WTC11 (cell line): Measurements from ENCODE around the gene ARHGAP25. TPM values are rescaled to one million over a fixed set of nuclear protein-coding genes. Genes with fewer than 3 reads are reported as not detected.

Experiments used
- ATAC-seq: fragments of 200-7000 bp; cut with Tn5 transposase; 2 replicates; pipeline ENCODE4 v1.10.0; 2021; ENCODE audit warnings: mild to moderate bottlenecking, moderate library complexity
- CTCF ChIA-PET: fragments of 300-600 bp; sonication (Branson Sonifier 250); formaldehyde crosslinking; loops from one replicate; lab custom pipeline; 2021; ENCODE audit warnings: antibody characterized with exemption; lab: Charles Lee
- POLR2A ChIA-PET: fragments of 350-600 bp; sonication (Branson Sonifier 250); formaldehyde crosslinking; loops from one replicate; lab custom pipeline; 2021; ENCODE audit warnings: antibody characterized with exemption; lab: Charles Lee
- DNase-seq: peaks from one replicate; pipeline ENCODE4 v3.0.0; 2021; ENCODE audit warnings: low spot score
- H3K27ac Mint-ChIP-seq: 2 replicates; pipeline ENCODE4 v1.8.0; 2021; ENCODE audit warnings: mixed read lengths
- H3K27me3 Mint-ChIP-seq: 2 replicates; pipeline ENCODE4 v1.8.0; 2021; ENCODE audit warnings: low read depth, mild to moderate bottlenecking, moderate library complexity, mixed read lengths
- H3K36me3 Mint-ChIP-seq: 2 replicates; pipeline ENCODE4 v1.8.0; 2021; ENCODE audit warnings: mixed read lengths
- H3K4me1 Mint-ChIP-seq: 2 replicates; pipeline ENCODE4 v1.8.0; 2022; ENCODE audit warnings: mixed read lengths
- H3K4me3 Mint-ChIP-seq: 2 replicates; pipeline ENCODE4 v1.8.0; 2021; ENCODE audit warnings: mild to moderate bottlenecking, moderate library complexity, mixed read lengths
- H3K9me3 Mint-ChIP-seq: 2 replicates; pipeline ENCODE4 v1.8.0; 2021; ENCODE audit warnings: mixed read lengths
- AR ChIP-seq: fragments of 250-450 bp; sonication (Bioruptor Pico); IDR thresholded peaks from 2 replicates; pipeline ENCODE4 v1.9.0; 2021; ENCODE audit warnings: mild to moderate bottlenecking
- E2F1 ChIP-seq: sonication (generic); formaldehyde crosslinking; IDR thresholded peaks from 2 replicates; pipeline ENCODE4 v1.8.0; 2022; ENCODE audit warnings: mild to moderate bottlenecking, missing genetic modification reagents
- FOXP4 ChIP-seq: sonication (generic); formaldehyde crosslinking; IDR thresholded peaks from 2 replicates; pipeline ENCODE4 v1.8.0; 2022; ENCODE audit warnings: mild to moderate bottlenecking, missing genetic modification reagents
- GABPB1 ChIP-seq: sonication (generic); formaldehyde crosslinking; IDR thresholded peaks from 2 replicates; pipeline ENCODE4 v1.8.1; 2023; ENCODE audit warnings: mild to moderate bottlenecking, missing genetic modification reagents
- GRHL2 ChIP-seq: fragments of 250-450 bp; sonication (Bioruptor Pico); IDR thresholded peaks from 2 replicates; pipeline ENCODE4 v1.8.0; 2022; ENCODE audit warnings: mild to moderate bottlenecking, moderate library complexity; ENCODE audit not compliant: insufficient replicate concordance, severe bottlenecking
- HMGXB4 ChIP-seq: sonication (generic); formaldehyde crosslinking; IDR thresholded peaks from 2 replicates; pipeline ENCODE4 v1.8.1; 2023; ENCODE audit warnings: mild to moderate bottlenecking, moderate library complexity, missing genetic modification reagents
- JAZF1 ChIP-seq: fragments of 250-450 bp; sonication (Bioruptor Pico); IDR thresholded peaks from 2 replicates; pipeline ENCODE4 v1.9.0; 2021; ENCODE audit warnings: moderate library complexity, mild to moderate bottlenecking, inconsistent platforms
- MLX ChIP-seq: sonication (generic); formaldehyde crosslinking; IDR thresholded peaks from 2 replicates; pipeline ENCODE4 v1.8.1; 2023; ENCODE audit warnings: mild to moderate bottlenecking, missing genetic modification reagents, moderate library complexity
- SMAD3 ChIP-seq: sonication (generic); formaldehyde crosslinking; IDR thresholded peaks from 2 replicates; pipeline ENCODE4 v1.8.0; 2022; ENCODE audit warnings: missing genetic modification reagents, mild to moderate bottlenecking, borderline replicate concordance
- SOX15 ChIP-seq: fragments of 250-450 bp; sonication (Bioruptor Pico); IDR thresholded peaks from 2 replicates; pipeline ENCODE4 v1.9.0; 2021; ENCODE audit warnings: mild to moderate bottlenecking
- SP1 ChIP-seq: sonication (generic); formaldehyde crosslinking; conservative IDR thresholded peaks from 2 replicates; pipeline ENCODE4 v1.8.1; 2022; ENCODE audit warnings: missing genetic modification reagents
- STAT6 ChIP-seq: sonication (generic); formaldehyde crosslinking; conservative IDR thresholded peaks from 2 replicates; pipeline ENCODE4 v1.8.1; 2023; ENCODE audit warnings: mild to moderate bottlenecking, low read depth, missing genetic modification reagents, moderate library complexity
- TP53 ChIP-seq: sonication (generic); formaldehyde crosslinking; IDR thresholded peaks from 2 replicates; pipeline ENCODE4 v1.8.1; 2023; ENCODE audit warnings: mild to moderate bottlenecking, missing genetic modification reagents
- USF2 ChIP-seq: sonication (generic); formaldehyde crosslinking; IDR thresholded peaks from 2 replicates; pipeline ENCODE4 v1.8.1; 2023; ENCODE audit warnings: mild to moderate bottlenecking, missing genetic modification reagents, moderate library complexity
- ZNF263 ChIP-seq: sonication (generic); formaldehyde crosslinking; IDR thresholded peaks from 2 replicates; pipeline ENCODE4 v1.8.1; 2022; ENCODE audit warnings: low read depth, mild to moderate bottlenecking, moderate library complexity, missing genetic modification reagents
- ZNF281 ChIP-seq: sonication (generic); formaldehyde crosslinking; IDR thresholded peaks from 2 replicates; pipeline ENCODE4 v1.8.0; 2023; ENCODE audit warnings: mild to moderate bottlenecking, missing genetic modification reagents
- ZNF671 ChIP-seq: fragments of 250-450 bp; sonication (Bioruptor Pico); IDR thresholded peaks from 2 replicates; pipeline ENCODE4 v1.8.0; 2021; ENCODE audit warnings: mild to moderate bottlenecking
- total RNA-seq: library from RNA; stranded (reverse); gene quantifications from 3 replicates; pipeline ENCODE4 v1.2.3, GENCODE V29; 2021

ARHGAP25 gene
- total RNA-seq, 1 experiment from 2014 or later, result 2.9 TPM

- TF ChIP-seq FOXP4 (CRISPR knock-in tag), result no peak
- no peak for TF ChIP-seq AR (CRISPR knock-in tag)
- TF ChIP-seq SOX15 (CRISPR knock-in tag), result no peak
- TF ChIP-seq HMGXB4 (CRISPR knock-in tag), result no peak
- no peak for TF ChIP-seq TP53
- TF ChIP-seq ZNF281, result no peak
- no peak for TF ChIP-seq ZNF263
- TF ChIP-seq SP1 (CRISPR knock-in tag), result no peak
- no peak for TF ChIP-seq ZNF671 (CRISPR knock-in tag)
- TF ChIP-seq GRHL2 (CRISPR knock-in tag), result no peak
- TF ChIP-seq GABPB1 (CRISPR knock-in tag), result no peak
- TF ChIP-seq USF2 (CRISPR knock-in tag), result no peak
Measured at GRCh38 chr2:68727683-68728375, 6.8 kb upstream of the ARHGAP25 start (continued).

- no peak overlapping the region for H3K4me3 Mint-ChIP-seq
- DNase-seq (no peak), ATAC-seq (no peak)
- ChIA-PET POLR2A (no interaction called here), CTCF (interaction anchor here (0.8 kb wide), 1 partner anchor 21 kb away, joined by 4 read pairs; no protein-coding TSS in a partner anchor)
- H3K27me3 Mint-ChIP-seq, result no peaks in the 10 kb centered on the region
- no peaks in the 10 kb centered on the region for H3K9me3 Mint-ChIP-seq
- no peak overlapping the region for H3K27ac Mint-ChIP-seq
- peaks cover 25% of the 10 kb centered on the region for H3K4me1 Mint-ChIP-seq
- no peaks in the 10 kb centered on the region for H3K36me3 Mint-ChIP-seq
- TF ChIP-seq JAZF1 (CRISPR knock-in tag), result no peak
- TF ChIP-seq STAT6, result no peak
- TF ChIP-seq FOXP4 (CRISPR knock-in tag), result no peak
- TF ChIP-seq MLX (CRISPR knock-in tag), result no peak
- TF ChIP-seq E2F1 (CRISPR knock-in tag), result no peak
- no peak for TF ChIP-seq SMAD3
Measured at GRCh38 chr2:68730828-68731227, 3.8 kb upstream of the ARHGAP25 start.
